HUES6 (cell line): Measurements from ENCODE around the gene DHRS1.

ENCODE experiments used
- H3K27ac ChIP-seq: 2 replicates; pipeline ENCODE4 v1.7.0; 2013; ENCODE audit warnings: low read depth, mild to moderate bottlenecking, low read length, inconsistent platforms
- H3K27me3 ChIP-seq: 2 replicates; pipeline ENCODE4 v1.6.1; 2013; ENCODE audit warnings: low read length; ENCODE audit not compliant: control insufficient read depth, insufficient read depth
- H3K36me3 ChIP-seq: 2 replicates; pipeline ENCODE4 v1.6.1; 2013; ENCODE audit warnings: low read length; ENCODE audit not compliant: control insufficient read depth, insufficient read depth
- H3K4me1 ChIP-seq: 2 replicates; pipeline ENCODE4 v1.6.1; 2013; ENCODE audit warnings: low read length; ENCODE audit not compliant: control insufficient read depth, insufficient read depth
- H3K4me3 ChIP-seq: 2 replicates; pipeline ENCODE4 v1.5.1; 2013; ENCODE audit warnings: low read depth, low read length
- H3K9ac ChIP-seq: one replicate; pipeline ENCODE4 v1.6.1; 2013; ENCODE audit warnings: mild to moderate bottlenecking, low read length
- H3K9me3 ChIP-seq: 2 replicates; pipeline ENCODE4 v1.6.1; 2013; ENCODE audit warnings: low read depth, low read length; ENCODE audit not compliant: control insufficient read depth, insufficient read depth

The DHRS1 gene

GRCh38 chr14:24267516-24267915, 32.1 kb downstream of the DHRS1 start:
- H3K9me3 ChIP-seq = no peaks in the 10 kb centered on the region
- no peak overlapping the region for H3K4me3 ChIP-seq
- H3K9ac ChIP-seq = no peak overlapping the region
- no peak overlapping the region for H3K27ac ChIP-seq
- H3K4me1 ChIP-seq = 0 out of 2 replicates have a peak, but pooled peaks cover 5% of the 10 kb centered on the region
- H3K27me3 ChIP-seq = no peaks in the 10 kb centered on the region
- peaks cover 29% of the 10 kb centered on the region for H3K36me3 ChIP-seq

- Histone ChIP-seq H3K27ac (no peak overlapping the region), H3K27me3 (no peaks in the 10 kb centered on the region), H3K9ac (no peak overlapping the region), H3K4me1 (0 out of 2 replicates have a peak, but pooled peaks cover 3% of the 10 kb centered on the region), H3K4me3 (no peak overlapping the region), H3K36me3 (peaks cover 29% of the 10 kb centered on the region), H3K9me3 (no peaks in the 10 kb centered on the region)
These were observed 33.0 kb downstream of the DHRS1 start for GRCh38 chr14:24266344-24267244.

- Histone ChIP-seq H3K9ac (no peak overlapping the region), H3K27ac (no peak overlapping the region), H3K27me3 (no peaks in the 10 kb centered on the region), H3K4me1 (0 out of 2 replicates have a peak, but pooled peaks cover 3% of the 10 kb centered on the region), H3K9me3 (no peaks in the 10 kb centered on the region), H3K4me3 (no peak overlapping the region), H3K36me3 (peaks cover 27% of the 10 kb centered on the region)
These were observed 35.3 kb downstream of the DHRS1 start for GRCh38 chr14:24264298-24264697.

- H3K27ac ChIP-seq = no peak overlapping the region
- H3K9ac ChIP-seq = no peak overlapping the region
- H3K36me3 ChIP-seq = peaks cover 22% of the 10 kb centered on the region
These were observed 35.7 kb downstream of the DHRS1 start for GRCh38 chr14:24263848-24264247.

GRCh38 chr14:24262821-24263733, 36.5 kb downstream of the DHRS1 start, which contains the start of gene TGM1:
Gene TGM1 (minus strand): TSS chr14:24263177. CDS start chr14:24262352, 825 bp downstream.
- Histone ChIP-seq H3K9me3 (no peaks in the 10 kb centered on the region), H3K4me1 (peaks cover 9% of the 10 kb centered on the region; the same call in 1 of the 2 replicates), H3K27me3 (no peaks in the 10 kb centered on the region), H3K27ac (no peak within 1 kb of the TSS), H3K9ac (no peak within 1 kb of the TSS), H3K4me3 (no peak within 1 kb of the TSS), H3K36me3 (peaks cover 22% of the 10 kb centered on the region)

More at GRCh38 chr14:24263848-24264247, 35.7 kb downstream of the DHRS1 start:
- no peaks in the 10 kb centered on the region for H3K9me3 ChIP-seq
- H3K4me1 ChIP-seq = peaks cover 6% of the 10 kb centered on the region; the same call in 1 of the 2 replicates
- no peak overlapping the region for H3K4me3 ChIP-seq
- no peaks in the 10 kb centered on the region for H3K27me3 ChIP-seq

GRCh38 chr14:24261969-24262327, 37.6 kb downstream of the DHRS1 start:
- no peak overlapping the region for H3K27ac ChIP-seq
- no peak overlapping the region for H3K9ac ChIP-seq
- no peak overlapping the region for H3K4me3 ChIP-seq
- H3K27me3 ChIP-seq = no peaks in the 10 kb centered on the region
- peaks cover 9% of the 10 kb centered on the region; the same call in 1 of the 2 replicates for H3K4me1 ChIP-seq
- H3K36me3 ChIP-seq = peaks cover 14% of the 10 kb centered on the region
- no peaks in the 10 kb centered on the region for H3K9me3 ChIP-seq

GRCh38 chr14:24261256-24261968, 38.2 kb downstream of the DHRS1 start:
- Histone ChIP-seq H3K27me3 (no peaks in the 10 kb centered on the region), H3K27ac (no peak overlapping the region), H3K9me3 (no peaks in the 10 kb centered on the region), H3K9ac (no peak overlapping the region), H3K4me3 (no peak overlapping the region), H3K4me1 (peaks cover 9% of the 10 kb centered on the region; the same call in 1 of the 2 replicates), H3K36me3 (peaks cover 9% of the 10 kb centered on the region)

- no peaks in the 10 kb centered on the region for H3K27me3 ChIP-seq
- peaks cover 9% of the 10 kb centered on the region; the same call in 1 of the 2 replicates for H3K4me1 ChIP-seq
- no peak overlapping the region for H3K27ac ChIP-seq
- H3K36me3 ChIP-seq = peaks cover 2% of the 10 kb centered on the region
- no peaks in the 10 kb centered on the region for H3K9me3 ChIP-seq
- no peak overlapping the region for H3K9ac ChIP-seq
- H3K4me3 ChIP-seq = no peak overlapping the region
These were observed 38.8 kb downstream of the DHRS1 start for GRCh38 chr14:24260780-24261157.

GRCh38 chr14:24260026-24260779, 39.4 kb downstream of the DHRS1 start:
- H3K27me3 ChIP-seq = no peaks in the 10 kb centered on the region
- no peak overlapping the region for H3K27ac ChIP-seq
- no peak overlapping the region for H3K4me3 ChIP-seq
- no peak overlapping the region for H3K9ac ChIP-seq
- peaks cover 3% of the 10 kb centered on the region for H3K36me3 ChIP-seq
- no peaks in the 10 kb centered on the region for H3K9me3 ChIP-seq
- peaks cover 9% of the 10 kb centered on the region; the same call in 1 of the 2 replicates for H3K4me1 ChIP-seq
